SKM-1 treated with dmso at 0.1 percent for 144 hours (cell line): ENCODE data around the gene ZP2.
"Not testable (repeated sequence)": the region's sequence is repeated elsewhere in the genome, so short reads cannot be mapped to it uniquely, and the experiment has no call there.

ENCODE experiments used
- DNase-seq: peaks from one replicate; lab custom pipeline; 2025; ENCODE audit not compliant: unreplicated experiment; lab: John Stamatoyannopoulos, UW

The ZP2 gene

GRCh38 chr16:21175397-21175796 is 36.0 kb downstream of the ZP2 start:
- DNase-seq, result no peak

- no peak for DNase-seq
Observed at GRCh38 chr16:21172650-21173049, 38.7 kb downstream of the ZP2 start.

- not testable (repeated sequence) for DNase-seq
Observed at GRCh38 chr16:21170116-21170515, 41.3 kb downstream of the ZP2 start.

- DNase-seq, result no peak
Observed at GRCh38 chr16:21169249-21169981, 42.0 kb downstream of the ZP2 start.

GRCh38 chr16:21167929-21168602 is 43.3 kb downstream of the ZP2 start:
- no peak for DNase-seq

GRCh38 chr16:21167360-21167759 is 44.0 kb downstream of the ZP2 start:
- DNase-seq, result no peak

- DNase-seq, result no peak
Observed at GRCh38 chr16:21166561-21166961, 44.8 kb downstream of the ZP2 start.

- DNase-seq, result no peak
Observed at GRCh38 chr16:21164521-21165168, 46.7 kb downstream of the ZP2 start.

- no peak for DNase-seq
Observed at GRCh38 chr16:21163576-21163975, 47.8 kb downstream of the ZP2 start.

GRCh38 chr16:21162661-21163151 is 48.7 kb downstream of the ZP2 start:
- DNase-seq, result no peak

- no peak for DNase-seq
Observed at GRCh38 chr16:21161211-21161610, 50.2 kb downstream of the ZP2 start.

- no peak for DNase-seq
Observed at GRCh38 chr16:21160276-21160675, 51.1 kb downstream of the ZP2 start.

- DNase-seq, result no peak
Observed at GRCh38 chr16:21159281-21159951, 52.0 kb downstream of the ZP2 start.

GRCh38 chr16:21158208-21159110 is 52.9 kb downstream of the ZP2 start, which contains the start of gene LDAF1:
LDAF1 (plus strand) TSS chr16:21158674; CDS start chr16:21161183, 2,509 bp downstream.
- DNase-seq, result peak; percentile 81

GRCh38 chr16:21157632-21158031 is 53.7 kb downstream of the ZP2 start:
- DNase-seq, result no peak

GRCh38 chr16:21156767-21157467 is 54.5 kb downstream of the ZP2 start:
- peak; percentile 41 for DNase-seq

GRCh38 chr16:21156011-21156410 is 55.4 kb downstream of the ZP2 start:
- DNase-seq, result not testable (repeated sequence)

- not testable (repeated sequence) for DNase-seq
Observed at GRCh38 chr16:21153124-21153729, 58.1 kb downstream of the ZP2 start.
